Measurements from ENCODE around the gene SORT1. TPM values are rescaled to one million over a fixed set of nuclear protein-coding genes. Genes with fewer than 3 reads are reported as not detected.

SORT1 gene
- total and polyA plus RNA-seq, 2 of the 13 experiments (the other 11 are each of a cell fraction or from before 2014, with no cell fraction given): 32.4 to 93.0 TPM

GRCh38 chr1:109306832-109307273 lies 90.9 kb downstream of the SORT1 start, which contains the start of gene MYBPHL (continued):
- TF ChIP-seq GMEB1 (CRISPR knock-in tag; IDR thresholded peaks at IDR 0.05; ENCODE audit: borderline replicate concordance): no peak
- TF ChIP-seq, protein P1, sequence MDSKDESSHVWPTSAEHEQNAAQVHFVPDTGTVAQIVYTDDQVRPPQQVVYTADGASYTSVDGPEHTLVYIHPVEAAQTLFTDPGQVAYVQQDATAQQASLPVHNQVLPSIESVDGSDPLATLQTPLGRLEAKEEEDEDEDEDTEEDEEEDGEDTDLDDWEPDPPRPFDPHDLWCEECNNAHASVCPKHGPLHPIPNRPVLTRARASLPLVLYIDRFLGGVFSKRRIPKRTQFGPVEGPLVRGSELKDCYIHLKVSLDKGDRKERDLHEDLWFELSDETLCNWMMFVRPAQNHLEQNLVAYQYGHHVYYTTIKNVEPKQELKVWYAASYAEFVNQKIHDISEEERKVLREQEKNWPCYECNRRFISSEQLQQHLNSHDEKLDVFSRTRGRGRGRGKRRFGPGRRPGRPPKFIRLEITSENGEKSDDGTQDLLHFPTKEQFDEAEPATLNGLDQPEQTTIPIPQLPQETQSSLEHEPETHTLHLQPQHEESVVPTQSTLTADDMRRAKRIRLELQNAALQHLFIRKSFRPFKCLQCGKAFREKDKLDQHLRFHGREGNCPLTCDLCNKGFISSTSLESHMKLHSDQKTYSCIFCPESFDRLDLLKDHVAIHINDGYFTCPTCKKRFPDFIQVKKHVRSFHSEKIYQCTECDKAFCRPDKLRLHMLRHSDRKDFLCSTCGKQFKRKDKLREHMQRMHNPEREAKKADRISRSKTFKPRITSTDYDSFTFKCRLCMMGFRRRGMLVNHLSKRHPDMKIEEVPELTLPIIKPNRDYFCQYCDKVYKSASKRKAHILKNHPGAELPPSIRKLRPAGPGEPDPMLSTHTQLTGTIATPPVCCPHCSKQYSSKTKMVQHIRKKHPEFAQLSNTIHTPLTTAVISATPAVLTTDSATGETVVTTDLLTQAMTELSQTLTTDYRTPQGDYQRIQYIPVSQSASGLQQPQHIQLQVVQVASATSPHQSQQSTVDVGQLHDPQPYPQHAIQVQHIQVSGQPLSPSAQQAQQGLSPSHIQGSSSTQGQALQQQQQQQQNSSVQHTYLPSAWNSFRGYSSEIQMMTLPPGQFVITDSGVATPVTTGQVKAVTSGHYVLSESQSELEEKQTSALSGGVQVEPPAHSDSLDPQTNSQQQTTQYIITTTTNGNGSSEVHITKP (CRISPR knock-in tag; IDR thresholded peaks at IDR 0.05; ENCODE audit: low read depth): no peak
- no peak for TF ChIP-seq GABPB1 (CRISPR knock-in tag; IDR thresholded peaks at IDR 0.05)
- no peak for TF ChIP-seq ZNF580 (CRISPR knock-in tag; IDR thresholded peaks at IDR 0.05; ENCODE audit: borderline replicate concordance, low read depth)
- 0 out of 2 replicates have a peak, but pooled peaks have one; percentile 29 for TF ChIP-seq ZBTB38 (CRISPR knock-in tag; IDR thresholded peaks at IDR 0.05)
- TF ChIP-seq MXD4 (CRISPR knock-in tag; IDR thresholded peaks at IDR 0.05): no peak
- TF ChIP-seq ZSCAN22 (CRISPR knock-in tag; IDR thresholded peaks at IDR 0.05): no peak
- TF ChIP-seq NR1H2 (CRISPR knock-in tag; IDR thresholded peaks at IDR 0.05; ENCODE audit: borderline replicate concordance, low read depth): no peak
- TF ChIP-seq KLF12 (CRISPR knock-in tag; IDR thresholded peaks at IDR 0.05; ENCODE audit: borderline replicate concordance): no peak
- TF ChIP-seq MIXL1 (CRISPR knock-in tag; IDR thresholded peaks at IDR 0.05): no peak
- TF ChIP-seq LRRFIP1 (CRISPR knock-in tag; conservative IDR thresholded peaks at IDR 0.05): no peak
- no peak for TF ChIP-seq TBP (CRISPR knock-in tag; IDR thresholded peaks at IDR 0.05)
- no peak for TF ChIP-seq E2F1 (CRISPR knock-in tag; IDR thresholded peaks at IDR 0.05)
- TF ChIP-seq GLI4 (CRISPR knock-in tag; IDR thresholded peaks at IDR 0.05; ENCODE audit: borderline replicate concordance): no peak
- TF ChIP-seq KAT8 (CRISPR knock-in tag; IDR thresholded peaks at IDR 0.05): no peak
- TF ChIP-seq CHCHD3 (CRISPR knock-in tag; IDR thresholded peaks at IDR 0.05): no peak
- no peak; the same call in 1 of the 2 replicates for TF ChIP-seq PAXIP1 (CRISPR knock-in tag; conservative IDR thresholded peaks at IDR 0.05)
